Activated T-helper 2 cell treated with anti-CD3 and anti-CD28 coated beads, Interferon-gamma antibody, Interleukin-2, Interleukin-4, amounts not matched to agents 10 μg/mL and 5 μg/mL and 100 μg/mL, durations not matched to agents 14 hours and 24 hours and 36 hours (primary cell): ENCODE results near the gene SMC1A. TPM values are rescaled to one million over a fixed set of nuclear protein-coding genes. Genes with fewer than 3 reads are reported as not detected.
"Not testable (repeated sequence)": the region's sequence is repeated elsewhere in the genome, so short reads cannot be mapped to it uniquely, and the experiment has no call there.

Experiments
- DNase-seq: peaks from one replicate; pipeline ENCODE4 v3.0.0; 2021; ENCODE audit warnings: low spot score
- H3K27ac Mint-ChIP-seq: one replicate; pipeline ENCODE4 v1.8.0; 2021; ENCODE audit warnings: mixed read lengths
- H3K27me3 Mint-ChIP-seq: one replicate; pipeline ENCODE4 v1.8.0; 2021; ENCODE audit warnings: low read depth, mixed read lengths
- H3K36me3 Mint-ChIP-seq: one replicate; pipeline ENCODE4 v1.8.0; 2021; ENCODE audit warnings: low read depth, mixed read lengths
- H3K4me1 Mint-ChIP-seq: one replicate; pipeline ENCODE4 v1.8.0; 2021; ENCODE audit warnings: low read depth, mixed read lengths
- H3K4me3 Mint-ChIP-seq: one replicate; pipeline ENCODE4 v1.8.0; 2021; ENCODE audit warnings: low read depth, mild to moderate bottlenecking, moderate library complexity, mixed read lengths
- H3K9me3 Mint-ChIP-seq: one replicate; pipeline ENCODE4 v1.8.0; 2021; ENCODE audit warnings: mixed read lengths
- intact Hi-C: fragments of 100-400 bp; cut with micrococcal nuclease; formaldehyde crosslinking; loops from one replicate; pipeline ENCODE4 v1.15.1; 2023
- total RNA-seq: library from RNA; stranded (reverse); gene quantifications from 2 replicates; pipeline ENCODE4 v1.2.3, GENCODE V29; 2022

SMC1A gene
- 134 and 136 TPM in 2 replicates for total RNA-seq

DNA sequence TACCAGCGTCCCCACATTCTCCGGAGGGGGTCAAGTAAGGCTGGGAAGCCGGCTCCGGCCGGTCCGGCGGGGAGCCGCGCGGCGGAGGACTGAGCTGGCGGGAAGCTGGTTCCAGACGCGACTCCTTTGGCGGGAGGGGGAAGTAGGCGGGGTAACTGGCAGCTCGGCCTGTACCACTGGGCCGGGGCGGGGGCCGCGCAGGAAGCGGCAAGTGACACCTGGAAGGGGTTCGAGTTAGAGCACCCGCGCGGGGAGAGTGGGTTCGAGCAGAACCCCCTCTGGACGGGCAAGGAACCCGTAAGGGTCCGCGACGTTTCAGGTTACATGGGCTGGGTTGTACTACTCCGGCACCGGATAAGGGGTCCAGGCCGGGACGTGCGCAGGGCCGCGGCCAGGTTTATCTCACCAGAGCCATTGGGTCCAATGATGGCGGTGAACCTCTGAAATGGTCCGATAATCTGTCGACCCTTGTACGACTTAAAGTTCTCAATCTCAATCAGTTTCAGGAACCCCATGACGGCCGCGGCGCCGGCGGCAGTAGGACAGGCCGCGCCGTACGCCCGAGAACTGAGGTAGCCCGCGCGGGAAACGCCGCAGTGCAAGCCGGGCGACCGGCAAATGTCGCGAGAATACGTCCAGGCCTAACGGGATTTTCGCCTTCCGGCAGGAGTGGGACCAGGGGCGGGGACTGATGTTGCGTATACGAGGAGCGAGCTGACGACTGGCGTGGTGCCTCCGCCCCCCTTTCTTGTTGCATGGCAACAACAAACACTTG is at the start of gene SMC1A:
SMC1A (minus strand) TSS at position 569 of the 775 bp plus-strand sequence; CDS start at position 515, 54 bp downstream.
- Mint-ChIP-seq H3K4me3 (peak within 1 kb of the TSS; percentile 95), H3K36me3 (peaks cover 21% of the 10 kb centered on the region), H3K27me3 (no peaks in the 10 kb centered on the region), H3K27ac (peak within 1 kb of the TSS; percentile 79), H3K9me3 (no peaks in the 10 kb centered on the region), H3K4me1 (peaks cover 25% of the 10 kb centered on the region)
- peak; percentile 94 for DNase-seq
- intact Hi-C loops, result loop anchor here (1.0 to 10.0 kb wide), 3 partner anchors 12 to 1383 kb away; partner anchors contain the start of genes HSD17B10, MAGED2 and PHF8

- no peak overlapping the region for H3K27ac Mint-ChIP-seq
- H3K36me3 Mint-ChIP-seq, result no peaks in the 10 kb centered on the region
- H3K27me3 Mint-ChIP-seq, result peaks cover 8% of the 10 kb centered on the region
- H3K4me1 Mint-ChIP-seq, result no peaks in the 10 kb centered on the region
- DNase-seq, result no peak
- H3K4me3 Mint-ChIP-seq, result no peak overlapping the region
- H3K9me3 Mint-ChIP-seq, result no peaks in the 10 kb centered on the region
- intact Hi-C loops, result no loop called here
These were observed 48.9 kb upstream of the SMC1A start for GRCh38 chrX:53471346-53471745.

- intact Hi-C loops, H3K9me3 Mint-ChIP-seq, H3K27ac Mint-ChIP-seq, H3K36me3 Mint-ChIP-seq, H3K27me3 Mint-ChIP-seq, H3K4me3 Mint-ChIP-seq, DNase-seq, H3K4me1 Mint-ChIP-seq: not testable (repeated sequence)
These were observed 46.2 kb upstream of the SMC1A start for GRCh38 chrX:53468659-53469058.

GRCh38 chrX:53458082-53458481 is 35.6 kb upstream of the SMC1A start:
- intact Hi-C loops, result no loop called here
- Mint-ChIP-seq H3K27me3 (peaks cover 9% of the 10 kb centered on the region), H3K27ac (no peak overlapping the region), H3K4me1 (no peaks in the 10 kb centered on the region), H3K9me3 (no peaks in the 10 kb centered on the region), H3K36me3 (no peaks in the 10 kb centered on the region), H3K4me3 (no peak overlapping the region)
- no peak for DNase-seq

- intact Hi-C loops, result no loop called here
- Mint-ChIP-seq H3K4me1 (no peaks in the 10 kb centered on the region), H3K4me3 (no peak overlapping the region), H3K36me3 (no peaks in the 10 kb centered on the region), H3K9me3 (no peaks in the 10 kb centered on the region), H3K27ac (no peak overlapping the region), H3K27me3 (peaks cover 9% of the 10 kb centered on the region)
- DNase-seq, result no peak
These were observed 33.8 kb upstream of the SMC1A start for GRCh38 chrX:53456254-53456653.

DNA sequence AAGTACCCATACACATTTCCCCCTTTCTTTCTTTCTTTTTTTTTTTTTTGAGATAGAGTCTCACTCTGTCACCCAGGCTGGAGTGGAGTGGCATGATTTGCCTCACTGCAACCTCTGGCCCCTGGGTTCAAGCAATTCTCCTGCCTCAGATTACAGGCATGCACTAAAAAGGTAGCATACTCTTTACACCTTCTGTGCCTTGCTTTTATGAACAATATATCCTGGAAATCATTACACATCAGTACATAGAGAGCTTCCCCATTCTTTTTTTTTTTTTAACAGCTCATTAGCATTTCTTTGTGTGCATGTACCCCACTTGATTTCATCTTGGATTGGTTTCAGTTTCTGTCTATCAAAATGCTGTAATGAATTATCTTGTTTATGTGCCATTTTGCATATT is 30.4 kb upstream of the SMC1A start:
- no peak overlapping the region for H3K27ac Mint-ChIP-seq
- H3K4me1 Mint-ChIP-seq, result no peaks in the 10 kb centered on the region
- no peak for DNase-seq
- H3K36me3 Mint-ChIP-seq, result no peaks in the 10 kb centered on the region
- peaks cover 9% of the 10 kb centered on the region for H3K27me3 Mint-ChIP-seq
- no peaks in the 10 kb centered on the region for H3K9me3 Mint-ChIP-seq
- intact Hi-C loops, result no loop called here
- no peak overlapping the region for H3K4me3 Mint-ChIP-seq

DNA sequence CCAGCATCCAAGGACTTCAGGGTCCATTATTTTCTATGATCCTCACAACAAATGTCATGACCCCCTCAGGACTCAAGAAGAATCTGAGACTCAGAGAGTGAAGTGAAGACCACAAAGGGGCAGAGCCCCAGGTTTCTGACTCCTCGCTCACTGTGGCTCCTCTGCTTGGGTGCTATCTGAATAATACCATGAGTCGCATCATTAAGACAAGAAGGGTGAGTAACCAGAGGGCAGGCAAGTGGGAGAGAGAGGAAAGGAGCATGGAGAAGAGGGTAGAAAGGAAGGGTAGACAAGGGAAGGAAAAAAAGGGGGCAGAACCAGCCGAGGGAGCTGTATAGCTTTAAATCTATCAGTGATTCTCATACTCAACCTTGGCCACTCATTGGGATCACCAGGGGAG is 27.2 kb upstream of the SMC1A start:
- Mint-ChIP-seq H3K9me3 (no peaks in the 10 kb centered on the region), H3K4me3 (no peak overlapping the region), H3K4me1 (no peaks in the 10 kb centered on the region), H3K27ac (no peak overlapping the region), H3K36me3 (no peaks in the 10 kb centered on the region), H3K27me3 (no peaks in the 10 kb centered on the region)
- no peak for DNase-seq
- intact Hi-C loops, result no loop called here

- Mint-ChIP-seq H3K4me3 (no peak overlapping the region), H3K27ac (no peak overlapping the region), H3K27me3 (no peaks in the 10 kb centered on the region), H3K9me3 (no peaks in the 10 kb centered on the region), H3K36me3 (no peaks in the 10 kb centered on the region), H3K4me1 (no peaks in the 10 kb centered on the region)
- DNase-seq, result no peak
- intact Hi-C loops, result no loop called here
These were observed 25.0 kb upstream of the SMC1A start for GRCh38 chrX:53447441-53447840.

DNA sequence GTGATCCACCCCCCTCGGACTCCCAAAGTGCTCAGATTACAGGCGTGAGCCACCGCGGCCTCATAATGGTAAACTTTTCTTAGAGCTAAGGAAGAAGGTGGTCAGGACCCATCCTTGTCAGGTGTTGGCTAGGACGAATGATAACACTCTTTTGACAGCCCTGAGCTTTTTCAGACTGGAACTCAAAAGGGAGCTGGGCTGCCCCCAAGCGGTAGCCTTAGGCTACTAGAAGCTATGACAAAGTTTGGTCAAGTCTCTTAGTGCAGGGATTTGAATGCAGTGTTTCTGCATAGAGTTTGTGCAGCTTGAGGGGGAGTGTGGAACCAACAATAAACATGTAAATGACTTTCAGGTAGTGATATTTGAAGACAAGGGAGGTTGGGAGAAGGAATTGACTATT is 23.5 kb upstream of the SMC1A start:
- no peaks in the 10 kb centered on the region for H3K4me1 Mint-ChIP-seq
- H3K9me3 Mint-ChIP-seq, result no peaks in the 10 kb centered on the region
- no peak overlapping the region for H3K4me3 Mint-ChIP-seq
- H3K27me3 Mint-ChIP-seq, result no peaks in the 10 kb centered on the region
- DNase-seq, result peak; percentile 32
- intact Hi-C loops, result loop anchor here (1.0 kb wide), 1 partner anchor 129 kb away; no protein-coding TSS in a partner anchor
- no peaks in the 10 kb centered on the region for H3K36me3 Mint-ChIP-seq
- no peak overlapping the region for H3K27ac Mint-ChIP-seq

GRCh38 chrX:53442322-53442631 is 19.8 kb upstream of the SMC1A start:
- peaks cover 17% of the 10 kb centered on the region for H3K4me1 Mint-ChIP-seq
- no peak overlapping the region for H3K27ac Mint-ChIP-seq
- H3K36me3 Mint-ChIP-seq, result no peaks in the 10 kb centered on the region
- H3K27me3 Mint-ChIP-seq, result no peaks in the 10 kb centered on the region
- intact Hi-C loops, result no loop called here
- no peak for DNase-seq
- no peaks in the 10 kb centered on the region for H3K9me3 Mint-ChIP-seq
- H3K4me3 Mint-ChIP-seq, result peak overlapping the region; percentile 79

DNA sequence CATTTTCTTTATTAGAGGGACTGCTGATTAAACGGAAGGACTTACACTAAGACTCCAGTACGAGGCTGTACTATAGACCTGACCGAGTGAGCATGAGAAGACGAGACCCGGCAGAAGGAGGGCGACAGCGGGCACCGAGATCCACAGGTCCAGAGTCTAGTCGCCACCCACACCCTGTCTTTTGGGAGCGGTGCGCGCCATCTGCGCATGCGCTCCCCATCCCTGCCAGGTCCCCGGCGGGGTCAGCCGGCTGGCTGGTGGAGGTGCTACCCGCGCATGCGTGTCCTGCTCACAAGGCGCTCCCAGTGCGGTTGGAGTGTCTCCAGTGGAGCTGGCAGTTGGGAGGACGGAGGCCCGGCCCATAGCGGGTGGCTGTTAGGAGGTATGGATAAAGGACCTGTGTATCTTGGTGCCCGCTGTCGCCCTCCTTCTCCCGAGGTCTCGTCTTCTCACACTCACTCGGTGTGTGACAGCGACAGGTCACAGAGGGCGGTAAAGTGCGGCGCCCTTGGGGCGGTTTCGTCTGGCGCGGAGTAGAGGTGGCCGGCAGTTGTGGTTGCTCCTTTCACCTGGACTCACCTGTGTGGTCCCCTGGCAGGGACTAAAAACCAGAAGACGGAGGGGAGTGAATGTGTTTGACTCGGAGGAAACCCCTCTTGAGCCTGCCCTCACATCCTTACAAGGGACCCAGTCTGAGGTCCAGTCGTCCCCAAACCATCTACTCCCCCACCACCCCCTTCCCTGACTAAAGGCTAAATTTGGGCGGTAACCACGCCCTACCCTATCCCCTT is 19.3 kb upstream of the SMC1A start:
- no peaks in the 10 kb centered on the region for H3K9me3 Mint-ChIP-seq
- peaks cover 19% of the 10 kb centered on the region for H3K4me1 Mint-ChIP-seq
- DNase-seq, result peak; percentile 69
- H3K27me3 Mint-ChIP-seq, result no peaks in the 10 kb centered on the region
- peak overlapping the region; percentile 70 for H3K27ac Mint-ChIP-seq
- intact Hi-C loops, result no loop called here
- H3K36me3 Mint-ChIP-seq, result no peaks in the 10 kb centered on the region
- peak overlapping the region; percentile 79 for H3K4me3 Mint-ChIP-seq

- Mint-ChIP-seq H3K27me3 (no peaks in the 10 kb centered on the region), H3K4me3 (peak overlapping the region; percentile 79), H3K4me1 (peaks cover 23% of the 10 kb centered on the region), H3K27ac (peak overlapping the region; percentile 70), H3K36me3 (no peaks in the 10 kb centered on the region), H3K9me3 (no peaks in the 10 kb centered on the region)
- intact Hi-C loops, result no loop called here
- no peak for DNase-seq
These were observed 18.4 kb upstream of the SMC1A start for GRCh38 chrX:53440621-53441517.
